GM12801 (cell line): ENCODE measurements around the gene CD2BP2.

Source experiments
- TF ChIP-seq, protein P1 (sequence below): IDR thresholded peaks from one replicate; pipeline ENCODE4 v1.5.1; 2011; ENCODE audit warnings: control low read depth; ENCODE audit not compliant: insufficient read length; ENCODE audit errors: extremely low read depth

CD2BP2 gene

GRCh38 chr16:30355144-30355953 is at the start of gene CD2BP2:
TSS of gene CD2BP2 (minus strand) at chr16:30355308. CDS start at chr16:30354681, 627 bp downstream.
- TF ChIP-seq, protein P1, sequence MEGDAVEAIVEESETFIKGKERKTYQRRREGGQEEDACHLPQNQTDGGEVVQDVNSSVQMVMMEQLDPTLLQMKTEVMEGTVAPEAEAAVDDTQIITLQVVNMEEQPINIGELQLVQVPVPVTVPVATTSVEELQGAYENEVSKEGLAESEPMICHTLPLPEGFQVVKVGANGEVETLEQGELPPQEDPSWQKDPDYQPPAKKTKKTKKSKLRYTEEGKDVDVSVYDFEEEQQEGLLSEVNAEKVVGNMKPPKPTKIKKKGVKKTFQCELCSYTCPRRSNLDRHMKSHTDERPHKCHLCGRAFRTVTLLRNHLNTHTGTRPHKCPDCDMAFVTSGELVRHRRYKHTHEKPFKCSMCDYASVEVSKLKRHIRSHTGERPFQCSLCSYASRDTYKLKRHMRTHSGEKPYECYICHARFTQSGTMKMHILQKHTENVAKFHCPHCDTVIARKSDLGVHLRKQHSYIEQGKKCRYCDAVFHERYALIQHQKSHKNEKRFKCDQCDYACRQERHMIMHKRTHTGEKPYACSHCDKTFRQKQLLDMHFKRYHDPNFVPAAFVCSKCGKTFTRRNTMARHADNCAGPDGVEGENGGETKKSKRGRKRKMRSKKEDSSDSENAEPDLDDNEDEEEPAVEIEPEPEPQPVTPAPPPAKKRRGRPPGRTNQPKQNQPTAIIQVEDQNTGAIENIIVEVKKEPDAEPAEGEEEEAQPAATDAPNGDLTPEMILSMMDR = no peak

GRCh38 chr16:30401768-30402425 is 46.8 kb upstream of the CD2BP2 start:
- TF ChIP-seq, protein P1 = no peak

- TF ChIP-seq, protein P1 = no peak
These were observed 44.5 kb upstream of the CD2BP2 start for GRCh38 chr16:30399435-30400186.

GRCh38 chr16:30398661-30399434 is 43.7 kb upstream of the CD2BP2 start:
- TF ChIP-seq, protein P1 = no peak

DNA sequence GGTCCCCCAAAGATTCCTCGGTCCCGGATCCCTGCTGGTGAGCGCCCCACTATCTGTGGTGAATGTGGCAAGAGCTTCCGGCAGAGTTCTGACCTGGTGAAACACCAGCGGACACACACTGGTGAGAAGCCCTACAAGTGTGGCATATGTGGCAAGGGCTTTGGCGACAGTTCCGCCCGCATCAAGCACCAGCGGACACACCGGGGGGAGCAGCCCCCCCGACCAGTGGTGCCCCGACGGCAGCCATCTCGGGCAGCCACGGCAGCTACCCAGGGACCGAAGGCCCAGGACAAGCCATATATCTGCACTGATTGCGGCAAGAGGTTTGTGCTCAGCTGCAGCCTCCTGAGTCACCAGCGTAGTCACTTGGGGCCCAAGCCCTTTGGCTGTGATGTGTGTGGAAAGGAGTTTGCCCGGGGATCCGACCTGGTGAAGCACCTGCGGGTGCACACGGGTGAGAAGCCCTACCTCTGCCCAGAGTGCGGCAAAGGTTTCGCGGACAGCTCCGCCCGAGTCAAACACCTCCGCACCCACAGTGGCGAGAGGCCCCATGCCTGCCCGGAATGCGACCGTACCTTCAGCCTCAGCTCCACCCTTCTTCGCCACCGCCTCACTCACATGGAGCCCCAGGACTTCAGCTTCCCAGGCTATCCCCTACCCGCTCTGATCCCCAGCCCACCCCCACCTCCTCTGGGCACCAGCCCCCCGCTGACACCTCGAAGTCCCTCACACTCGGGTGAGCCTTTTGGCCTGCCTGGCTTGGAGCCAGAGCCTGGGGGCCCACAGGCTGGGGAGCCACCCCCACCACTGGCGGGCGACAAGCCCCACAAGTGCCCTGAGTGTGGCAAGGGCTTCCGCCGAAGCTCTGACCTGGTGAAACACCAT is 42.9 kb upstream of the CD2BP2 start:
- TF ChIP-seq, protein P1 = no peak

DNA sequence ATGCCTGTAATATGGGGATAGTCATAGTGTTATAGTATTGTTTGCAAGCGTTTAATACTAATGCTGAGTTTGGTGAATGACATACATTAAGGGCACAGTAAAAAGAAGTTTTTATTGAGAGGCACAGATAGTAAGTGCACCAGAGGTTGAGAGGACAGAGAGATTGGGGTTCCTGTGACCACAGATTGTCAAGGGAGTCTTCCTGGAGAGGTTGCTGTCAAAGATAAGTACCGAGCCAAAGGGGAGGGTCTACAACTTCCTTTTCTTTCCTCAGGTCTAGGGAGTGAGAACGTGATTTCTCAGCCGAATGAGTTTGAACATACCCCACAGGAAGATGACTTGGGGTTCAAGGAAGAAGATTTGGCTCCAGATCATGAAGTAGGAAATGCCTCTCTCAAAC is 41.9 kb upstream of the CD2BP2 start:
- TF ChIP-seq, protein P1 = no peak
